ENCODE measurements around the gene OR4M1. TPM values are rescaled to one million over a fixed set of nuclear protein-coding genes. Genes with fewer than 3 reads are reported as not detected.
"Not testable (repeated sequence)": the region's sequence is repeated elsewhere in the genome, so short reads cannot be mapped to it uniquely, and the experiment has no call there.

Gene OR4M1
- polyA plus RNA-seq, 1 donor (not counting 4 experiments of a cell fraction or from before 2014, with no cell fraction given) = not detected

DNA sequence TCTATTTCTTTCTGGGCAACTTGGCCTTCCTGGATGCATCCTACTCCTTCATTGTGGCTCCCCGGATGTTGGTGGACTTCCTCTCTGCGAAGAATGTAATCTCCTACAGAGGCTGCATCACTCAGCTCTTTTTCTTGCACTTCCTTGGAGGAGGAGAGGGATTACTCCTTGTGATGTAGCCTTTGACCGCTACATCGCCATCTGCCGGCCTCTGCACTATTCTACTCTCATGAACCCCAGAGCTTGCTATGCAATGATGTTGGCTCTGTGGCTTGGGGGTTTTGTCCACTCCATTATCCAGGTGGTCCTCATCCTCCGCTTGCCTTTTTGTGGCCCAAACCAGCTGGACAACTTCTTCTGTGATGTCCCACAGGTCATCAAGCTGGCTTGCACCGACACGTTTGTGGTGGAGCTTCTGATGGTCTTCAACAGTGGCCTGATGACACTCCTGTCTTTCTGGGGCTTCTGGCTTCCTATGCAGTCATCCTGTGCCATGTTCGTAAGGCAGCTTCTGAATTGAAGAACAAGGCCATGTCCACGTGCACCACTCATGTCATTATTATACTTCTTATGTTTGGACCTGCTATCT lies 23.3 kb downstream of the OR4M1 start:
- DNase-seq (ENCODE audit: low read depth, low spot score); H3K9ac ChIP-seq (ENCODE audit: control insufficient read depth, extremely low read depth, insufficient read depth, low read length); H3K27me3 ChIP-seq (ENCODE audit: control insufficient read depth, extremely low read depth, insufficient read depth, low read length); H3K4me2 ChIP-seq (ENCODE audit: control insufficient read depth, extremely low read depth, insufficient read depth, low read depth, low read length); H3K36me3 ChIP-seq (ENCODE audit: control insufficient read depth in 2 of 2, extremely low read depth in 1 of 2, insufficient read depth in 2 of 2, low read length in 2 of 2); H2AFZ ChIP-seq (ENCODE audit: control insufficient read depth, low read length); dilution Hi-C loops (cut with MboI; ENCODE audit: extremely low pct_ligation_motif_present, low sequenced_read_pairs); H3K4me3 ChIP-seq (ENCODE audit: control insufficient read depth in 2 of 3, extremely low read depth in 1 of 3, insufficient read depth in 2 of 3, low read depth in 1 of 3, low read length in 3 of 3); H3K27ac ChIP-seq (ENCODE audit: control insufficient read depth, insufficient read depth, low read length); H4K20me1 ChIP-seq (ENCODE audit: control insufficient read depth, extremely low read depth, insufficient read depth, low read length); FAIRE-seq; H3K9me1 ChIP-seq (ENCODE audit: control insufficient read depth, extremely low read depth, insufficient read depth, low read length); H3K79me2 ChIP-seq (ENCODE audit: control insufficient read depth, insufficient read depth, low read length); H3K4me1 ChIP-seq (ENCODE audit: control insufficient read depth, extremely low read depth, insufficient read depth, low read length): not testable (repeated sequence)
- H3K9me3 ChIP-seq (ENCODE audit: control insufficient read depth, low read depth, low read length) = peaks cover 13% of the 10 kb centered on the region

DNA sequence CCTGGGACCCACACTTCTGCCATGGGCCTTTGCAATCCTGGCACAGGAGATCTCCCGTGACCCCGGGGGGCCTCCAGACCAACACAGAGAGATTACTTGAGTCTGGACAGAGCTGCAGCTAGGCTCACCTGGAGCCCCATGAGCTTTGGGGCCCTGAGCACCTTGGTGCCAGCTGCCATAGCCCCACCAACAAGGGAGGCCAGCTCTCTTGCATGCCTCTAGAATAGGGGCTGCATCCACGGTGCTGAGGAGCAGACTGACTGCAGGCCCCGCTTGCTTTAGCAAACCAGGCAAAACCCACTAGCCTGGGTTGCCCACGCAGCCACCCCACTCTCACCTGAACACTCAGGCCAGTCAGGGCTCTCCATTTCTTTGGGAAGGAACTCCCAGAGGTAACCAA lies 26.6 kb downstream of the OR4M1 start:
- Histone ChIP-seq H3K4me3 (ENCODE audit: control insufficient read depth in 2 of 3, extremely low read depth in 1 of 3, insufficient read depth in 2 of 3, low read depth in 1 of 3, low read length in 3 of 3) (no peak overlapping the region), H3K36me3 (ENCODE audit: control insufficient read depth in 2 of 2, extremely low read depth in 1 of 2, insufficient read depth in 2 of 2, low read length in 2 of 2) (no peaks in the 10 kb centered on the region), H3K9ac (ENCODE audit: control insufficient read depth, extremely low read depth, insufficient read depth, low read length) (no peak overlapping the region), H2AFZ (ENCODE audit: control insufficient read depth, low read length) (no peak overlapping the region), H3K9me1 (ENCODE audit: control insufficient read depth, extremely low read depth, insufficient read depth, low read length) (no peaks in the 10 kb centered on the region), H3K27ac (ENCODE audit: control insufficient read depth, insufficient read depth, low read length) (no peak overlapping the region), H3K79me2 (ENCODE audit: control insufficient read depth, insufficient read depth, low read length) (no peaks in the 10 kb centered on the region), H4K20me1 (ENCODE audit: control insufficient read depth, extremely low read depth, insufficient read depth, low read length) (no peaks in the 10 kb centered on the region), H3K4me2 (ENCODE audit: control insufficient read depth, extremely low read depth, insufficient read depth, low read depth, low read length) (no peak overlapping the region), H3K27me3 (ENCODE audit: control insufficient read depth, extremely low read depth, insufficient read depth, low read length) (no peaks in the 10 kb centered on the region), H3K9me3 (ENCODE audit: control insufficient read depth, low read depth, low read length) (peaks cover 13% of the 10 kb centered on the region), H3K4me1 (ENCODE audit: control insufficient read depth, extremely low read depth, insufficient read depth, low read length) (no peaks in the 10 kb centered on the region)
- TF ChIP-seq, protein P1, sequence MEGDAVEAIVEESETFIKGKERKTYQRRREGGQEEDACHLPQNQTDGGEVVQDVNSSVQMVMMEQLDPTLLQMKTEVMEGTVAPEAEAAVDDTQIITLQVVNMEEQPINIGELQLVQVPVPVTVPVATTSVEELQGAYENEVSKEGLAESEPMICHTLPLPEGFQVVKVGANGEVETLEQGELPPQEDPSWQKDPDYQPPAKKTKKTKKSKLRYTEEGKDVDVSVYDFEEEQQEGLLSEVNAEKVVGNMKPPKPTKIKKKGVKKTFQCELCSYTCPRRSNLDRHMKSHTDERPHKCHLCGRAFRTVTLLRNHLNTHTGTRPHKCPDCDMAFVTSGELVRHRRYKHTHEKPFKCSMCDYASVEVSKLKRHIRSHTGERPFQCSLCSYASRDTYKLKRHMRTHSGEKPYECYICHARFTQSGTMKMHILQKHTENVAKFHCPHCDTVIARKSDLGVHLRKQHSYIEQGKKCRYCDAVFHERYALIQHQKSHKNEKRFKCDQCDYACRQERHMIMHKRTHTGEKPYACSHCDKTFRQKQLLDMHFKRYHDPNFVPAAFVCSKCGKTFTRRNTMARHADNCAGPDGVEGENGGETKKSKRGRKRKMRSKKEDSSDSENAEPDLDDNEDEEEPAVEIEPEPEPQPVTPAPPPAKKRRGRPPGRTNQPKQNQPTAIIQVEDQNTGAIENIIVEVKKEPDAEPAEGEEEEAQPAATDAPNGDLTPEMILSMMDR (optimal IDR thresholded peaks at IDR 0.05 in 1 of 3, IDR thresholded peaks at IDR 0.05 in 1 of 3, conservative IDR thresholded peaks at IDR 0.05 in 1 of 3; ENCODE audit: extremely low read depth in 1 of 3, insufficient read depth in 2 of 3, low read length in 3 of 3) = no peak
- TF ChIP-seq EZH2 (IDR thresholded peaks at IDR 0.05; ENCODE audit: low read length) = no peak
- no peak for DNase-seq (ENCODE audit: low read depth, low spot score)
- no peak for FAIRE-seq
- dilution Hi-C loops (cut with MboI; ENCODE audit: extremely low pct_ligation_motif_present, low sequenced_read_pairs) = no loop called here
